Osteocyte (in vitro differentiated cells): Measurements from ENCODE around the gene KLHL1. TPM values are rescaled to one million over a fixed set of nuclear protein-coding genes. Genes with fewer than 3 reads are reported as not detected.

Source experiments
- DNase-seq: peaks from one replicate; pipeline ENCODE4 v3.0.0; 2021; ENCODE audit warnings: mixed read lengths; ENCODE audit not compliant: unreplicated experiment; ENCODE audit errors: extremely low spot score
- H3K27ac Mint-ChIP-seq: one replicate; pipeline ENCODE4 v1.8.0; 2021; ENCODE audit warnings: mild to moderate bottlenecking, mixed read lengths; ENCODE audit not compliant: unreplicated experiment
- H3K27me3 Mint-ChIP-seq: one replicate; pipeline ENCODE4 v1.8.0; 2021; ENCODE audit warnings: mixed read lengths; ENCODE audit not compliant: unreplicated experiment
- H3K36me3 Mint-ChIP-seq: one replicate; pipeline ENCODE4 v1.8.0; 2021; ENCODE audit warnings: mixed read lengths; ENCODE audit not compliant: unreplicated experiment
- H3K4me1 Mint-ChIP-seq: one replicate; pipeline ENCODE4 v1.8.0; 2021; ENCODE audit warnings: mixed read lengths; ENCODE audit not compliant: unreplicated experiment
- H3K4me3 Mint-ChIP-seq: one replicate; pipeline ENCODE4 v1.8.0; 2021; ENCODE audit warnings: mild to moderate bottlenecking, moderate library complexity, mixed read lengths; ENCODE audit not compliant: unreplicated experiment
- H3K9me3 Mint-ChIP-seq: one replicate; pipeline ENCODE4 v1.8.0; 2021; ENCODE audit warnings: mixed read lengths; ENCODE audit not compliant: unreplicated experiment
- total RNA-seq: library from RNA; stranded (reverse); gene quantifications from 2 replicates; pipeline ENCODE4 v1.2.1, GENCODE V29; 2021
- TF ChIP-seq, protein P1 (sequence below): fragments of 200-600 bp; sonication (generic); IDR thresholded peaks from 2 replicates; pipeline ENCODE4 v1.5.0; 2021; ENCODE audit warnings: antibody characterized with exemption, mild to moderate bottlenecking, moderate library complexity

Gene KLHL1
- total RNA-seq, 1 donor from 2014 or later = not detected

DNA sequence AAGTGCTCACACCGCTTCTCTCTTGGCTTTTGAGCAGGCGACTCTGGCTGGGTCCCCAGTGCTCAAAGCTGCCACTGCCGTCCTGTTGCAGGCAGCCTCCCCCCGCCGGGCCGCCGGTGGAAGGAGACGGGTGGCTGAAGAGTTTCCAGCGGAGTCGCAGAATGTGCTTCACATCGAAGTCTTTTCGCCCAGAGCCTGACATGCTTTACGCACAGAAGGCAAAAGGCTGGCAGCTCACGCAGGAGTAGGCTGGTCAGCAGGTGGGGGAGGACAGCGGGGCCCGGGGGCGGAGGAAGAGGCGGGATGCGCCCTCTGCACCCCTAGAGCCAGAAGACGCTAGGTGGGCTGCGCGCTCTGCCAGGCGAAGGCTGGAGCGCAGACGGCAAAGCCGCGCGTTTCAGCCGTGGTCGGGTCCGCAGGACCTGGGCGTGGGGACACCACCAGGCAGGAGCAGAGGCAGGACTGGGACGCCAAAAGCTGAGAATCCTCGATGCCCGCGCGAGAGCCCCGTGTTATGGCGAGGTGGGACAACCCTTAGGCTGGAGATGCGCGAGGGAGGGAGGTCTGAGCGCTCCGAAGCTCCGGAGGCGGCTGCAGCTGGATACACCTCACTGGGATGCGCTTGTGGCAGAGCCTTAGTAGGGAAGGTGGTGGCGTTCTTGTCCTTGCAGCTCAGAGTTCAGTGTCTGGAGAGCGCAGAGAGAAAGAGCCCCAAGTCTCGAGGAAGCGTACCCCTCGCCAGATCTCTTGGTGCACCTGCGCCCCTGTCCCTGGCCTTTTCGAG is 562 bp downstream of the KLHL1 start, which contains the start of gene ATXN8OS:
ATXN8OS (plus strand) TSS at position 329 of the 784 bp plus-strand sequence.
- Mint-ChIP-seq H3K36me3 (no peaks in the 10 kb centered on the region), H3K27me3 (peaks cover 35% of the 10 kb centered on the region), H3K4me3 (no peak within 1 kb of the TSS), H3K9me3 (no peaks in the 10 kb centered on the region), H3K4me1 (no peaks in the 10 kb centered on the region), H3K27ac (no peak within 1 kb of the TSS)
- TF ChIP-seq, protein P1, sequence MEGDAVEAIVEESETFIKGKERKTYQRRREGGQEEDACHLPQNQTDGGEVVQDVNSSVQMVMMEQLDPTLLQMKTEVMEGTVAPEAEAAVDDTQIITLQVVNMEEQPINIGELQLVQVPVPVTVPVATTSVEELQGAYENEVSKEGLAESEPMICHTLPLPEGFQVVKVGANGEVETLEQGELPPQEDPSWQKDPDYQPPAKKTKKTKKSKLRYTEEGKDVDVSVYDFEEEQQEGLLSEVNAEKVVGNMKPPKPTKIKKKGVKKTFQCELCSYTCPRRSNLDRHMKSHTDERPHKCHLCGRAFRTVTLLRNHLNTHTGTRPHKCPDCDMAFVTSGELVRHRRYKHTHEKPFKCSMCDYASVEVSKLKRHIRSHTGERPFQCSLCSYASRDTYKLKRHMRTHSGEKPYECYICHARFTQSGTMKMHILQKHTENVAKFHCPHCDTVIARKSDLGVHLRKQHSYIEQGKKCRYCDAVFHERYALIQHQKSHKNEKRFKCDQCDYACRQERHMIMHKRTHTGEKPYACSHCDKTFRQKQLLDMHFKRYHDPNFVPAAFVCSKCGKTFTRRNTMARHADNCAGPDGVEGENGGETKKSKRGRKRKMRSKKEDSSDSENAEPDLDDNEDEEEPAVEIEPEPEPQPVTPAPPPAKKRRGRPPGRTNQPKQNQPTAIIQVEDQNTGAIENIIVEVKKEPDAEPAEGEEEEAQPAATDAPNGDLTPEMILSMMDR = no peak
- no peak for DNase-seq

- H3K4me1 Mint-ChIP-seq = no peaks in the 10 kb centered on the region
- no peak overlapping the region for H3K4me3 Mint-ChIP-seq
- peaks cover 35% of the 10 kb centered on the region for H3K27me3 Mint-ChIP-seq
- TF ChIP-seq, protein P1 = no peak
- H3K9me3 Mint-ChIP-seq = no peaks in the 10 kb centered on the region
- no peak overlapping the region for H3K27ac Mint-ChIP-seq
- no peak for DNase-seq
- no peaks in the 10 kb centered on the region for H3K36me3 Mint-ChIP-seq
Observed at GRCh38 chr13:70107125-70107497, 1.1 kb downstream of the KLHL1 start.

DNA sequence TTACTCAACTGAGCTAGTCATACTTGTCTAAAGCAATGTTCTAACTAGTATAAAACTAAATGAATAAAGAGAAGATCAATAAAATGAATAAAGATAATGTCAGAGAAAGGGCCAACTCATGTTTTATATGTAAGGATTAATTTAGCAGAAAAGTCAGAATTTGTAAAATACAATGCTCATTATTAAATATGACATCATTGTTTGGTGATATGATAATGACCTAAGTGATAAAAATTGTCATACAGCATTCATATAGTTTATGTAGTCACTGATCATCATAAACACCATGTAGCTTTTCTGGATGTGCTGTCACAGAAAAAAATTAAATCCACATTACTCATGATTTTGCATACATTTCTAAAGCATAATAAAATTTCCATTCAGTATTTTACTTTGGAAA is 3.8 kb downstream of the KLHL1 start:
- Mint-ChIP-seq H3K36me3 (no peaks in the 10 kb centered on the region), H3K9me3 (no peaks in the 10 kb centered on the region), H3K4me1 (no peaks in the 10 kb centered on the region), H3K27ac (no peak overlapping the region), H3K4me3 (no peak overlapping the region), H3K27me3 (peaks cover 33% of the 10 kb centered on the region)
- TF ChIP-seq, protein P1 = no peak
- no peak for DNase-seq

- no peaks in the 10 kb centered on the region for H3K9me3 Mint-ChIP-seq
Observed at GRCh38 chr13:70098669-70099068, 9.6 kb downstream of the KLHL1 start.

More at GRCh38 chr13:70098669-70099068, 9.6 kb downstream of the KLHL1 start:
- Mint-ChIP-seq H3K4me1 (no peaks in the 10 kb centered on the region), H3K4me3 (no peak overlapping the region), H3K27me3 (peaks cover 16% of the 10 kb centered on the region), H3K27ac (no peak overlapping the region), H3K36me3 (no peaks in the 10 kb centered on the region)
- DNase-seq = no peak
- TF ChIP-seq, protein P1 = peak; percentile 59
